GM21528 (cell line): ENCODE data around the gene ZNF157.

Experiments used
- ATAC-seq: cut with Tn5 transposase; IDR thresholded peaks from one replicate; pipeline ENCODE4 v1.9.1; 2021; ENCODE audit warnings: mild to moderate bottlenecking, moderate library complexity; ENCODE audit not compliant: unreplicated experiment, low FRiP score

The ZNF157 gene

GRCh38 chrX:47446431-47446830 lies 76.1 kb downstream of the ZNF157 start:
- ATAC-seq, result no peak

GRCh38 chrX:47446971-47447370 lies 76.6 kb downstream of the ZNF157 start:
- no peak for ATAC-seq

GRCh38 chrX:47447607-47448006 lies 77.2 kb downstream of the ZNF157 start:
- ATAC-seq, result no peak

- no peak for ATAC-seq
Measured at GRCh38 chrX:47448165-47448806, 77.9 kb downstream of the ZNF157 start.

- ATAC-seq, result no peak
Measured at GRCh38 chrX:47452112-47452511, 81.7 kb downstream of the ZNF157 start.

- ATAC-seq, result no peak
Measured at GRCh38 chrX:47456080-47456479, 85.7 kb downstream of the ZNF157 start.

GRCh38 chrX:47458528-47458927 lies 88.2 kb downstream of the ZNF157 start:
- ATAC-seq, result no peak

GRCh38 chrX:47460561-47460960 lies 90.2 kb downstream of the ZNF157 start:
- ATAC-seq, result no peak
